GM18526 (cell line): ENCODE data around the gene ARMCX1.

Experiments
- POLR2A ChIP-seq: IDR thresholded peaks from 3 replicates; pipeline ENCODE4 v1.6.1; 2011; ENCODE audit not compliant: insufficient read length; ENCODE audit errors: extremely low read depth

Gene ARMCX1

GRCh38 chrX:101550362-101550750 lies at the start of gene ARMCX1:
Gene ARMCX1 (plus strand): TSS chrX:101550547. CDS start chrX:101552931, 2,384 bp downstream.
- TF ChIP-seq POLR2A, result no peak

GRCh38 chrX:101507372-101507771 lies 43.0 kb upstream of the ARMCX1 start:
- no peak for TF ChIP-seq POLR2A

GRCh38 chrX:101507986-101508385 lies 42.4 kb upstream of the ARMCX1 start:
- no peak for TF ChIP-seq POLR2A

GRCh38 chrX:101530944-101531343 lies 19.4 kb upstream of the ARMCX1 start:
- no peak for TF ChIP-seq POLR2A

- no peak for TF ChIP-seq POLR2A
Measured at GRCh38 chrX:101539116-101539515, 11.2 kb upstream of the ARMCX1 start.

GRCh38 chrX:101550751-101551379 lies 518 bp downstream of the ARMCX1 start:
- TF ChIP-seq POLR2A, result no peak

- TF ChIP-seq POLR2A, result no peak
Measured at GRCh38 chrX:101551380-101551767, 1.0 kb downstream of the ARMCX1 start.

GRCh38 chrX:101552714-101553113 lies 2.4 kb downstream of the ARMCX1 start:
- TF ChIP-seq POLR2A, result no peak

GRCh38 chrX:101564651-101565050 lies 14.3 kb downstream of the ARMCX1 start:
- no peak for TF ChIP-seq POLR2A

- TF ChIP-seq POLR2A, result no peak
Measured at GRCh38 chrX:101595739-101596419, 45.5 kb downstream of the ARMCX1 start.

- no peak for TF ChIP-seq POLR2A
Measured at GRCh38 chrX:101602077-101602476, 51.7 kb downstream of the ARMCX1 start.
